ENCODE results near the gene RAB34.

- TF ChIP-seq POLR2AphosphoS5 (IDR thresholded peaks at IDR 0.05; ENCODE audit: insufficient read depth, low read depth, low read length), result peak; percentile 97
- no peak for TF ChIP-seq EZH2 (IDR thresholded peaks at IDR 0.05; ENCODE audit: borderline replicate concordance, low read depth, low read length, severe bottlenecking)
- TF ChIP-seq MAX (IDR thresholded peaks at IDR 0.05; ENCODE audit: insufficient read depth, insufficient read length), result no peak
- no peak for TF ChIP-seq CTCF (IDR thresholded peaks at IDR 0.05; ENCODE audit: extremely low read depth in 1 of 2, insufficient read depth in 1 of 2, low read depth in 1 of 2, low read length in 2 of 2)
These were observed 25.8 kb upstream of the RAB34 start, which contains the start of gene TRAF4 for GRCh38 chr17:28743243-28744103.

Measured in endothelial cell of umbilical vein (primary cell).